ENCODE measurements around the gene CBFB. TPM values are rescaled to one million over a fixed set of nuclear protein-coding genes. Genes with fewer than 3 reads are reported as not detected.

Gene CBFB
- total RNA-seq, 2 donors from 2014 or later: 27.0 to 46.2 TPM

GRCh38 chr16:67030221-67030962, 1.4 kb downstream of the CBFB start:
- TF ChIP-seq CTCF (IDR thresholded peaks at IDR 0.05) (no peak), POLR2AphosphoS5 (IDR thresholded peaks at IDR 0.05) (no peak), POLR2A (IDR thresholded peaks at IDR 0.05) (no peak)
- Histone ChIP-seq H3K36me3 (no peaks in the 10 kb centered on the region), H3K4me1 (replicated peaks) (no peaks in the 10 kb centered on the region), H3K27ac (peak overlapping the region; percentile 93 to 96), H3K9me3 (no peaks in the 10 kb centered on the region), H3K4me3 (peak overlapping the region; percentile 73 to 95), H3K27me3 (replicated peaks; ENCODE audit: insufficient read depth) (no peaks in the 10 kb centered on the region)
- intact Hi-C loops (cut with DNase I): no loop called here
- no peak for DNase-seq (ENCODE audit: low spot score)
- 55% methylated on average over 18 of the region's 18 CpGs for WGBS

- Histone ChIP-seq H3K4me3 (no peak overlapping the region), H3K27ac (no peak overlapping the region), H3K4me1 (replicated peaks) (no peaks in the 10 kb centered on the region), H3K9me3 (no peaks in the 10 kb centered on the region), H3K27me3 (replicated peaks; ENCODE audit: insufficient read depth) (no peaks in the 10 kb centered on the region), H3K36me3 (no peaks in the 10 kb centered on the region)
- WGBS: 37% methylated on average over 4 of the region's 4 CpGs
- intact Hi-C loops (cut with DNase I): no loop called here
- DNase-seq (ENCODE audit: low spot score): no peak
- TF ChIP-seq POLR2AphosphoS5 (IDR thresholded peaks at IDR 0.05): no peak
- no peak for TF ChIP-seq POLR2A (IDR thresholded peaks at IDR 0.05)
- no peak for TF ChIP-seq CTCF (IDR thresholded peaks at IDR 0.05)
Observed at GRCh38 chr16:67034487-67034886, 5.5 kb downstream of the CBFB start.

GRCh38 chr16:67035364-67035763, 6.4 kb downstream of the CBFB start:
- no peaks in the 10 kb centered on the region for H3K4me1 ChIP-seq (replicated peaks)
- TF ChIP-seq POLR2AphosphoS5 (IDR thresholded peaks at IDR 0.05) (no peak), POLR2A (IDR thresholded peaks at IDR 0.05) (no peak), CTCF (IDR thresholded peaks at IDR 0.05) (no peak)

GRCh38 chr16:67036323-67036741, 7.4 kb downstream of the CBFB start:
- Histone ChIP-seq H3K4me1 (replicated peaks) (no peaks in the 10 kb centered on the region), H3K36me3 (no peaks in the 10 kb centered on the region), H3K27me3 (replicated peaks; ENCODE audit: insufficient read depth) (no peaks in the 10 kb centered on the region), H3K4me3 (no peak overlapping the region), H3K27ac (no peak overlapping the region), H3K9me3 (no peaks in the 10 kb centered on the region)
- intact Hi-C loops (cut with DNase I): no loop called here
- TF ChIP-seq POLR2A (IDR thresholded peaks at IDR 0.05): no peak
- no peak for TF ChIP-seq CTCF (IDR thresholded peaks at IDR 0.05)
- TF ChIP-seq POLR2AphosphoS5 (IDR thresholded peaks at IDR 0.05): no peak
- WGBS: 83% methylated on average over 5 of the region's 5 CpGs
- no peak for DNase-seq (ENCODE audit: low spot score)

More at GRCh38 chr16:67035364-67035763, 6.4 kb downstream of the CBFB start:
- H3K36me3 ChIP-seq: no peaks in the 10 kb centered on the region
- H3K4me3 ChIP-seq: no peak overlapping the region
- WGBS: 91% methylated on average over 1 of the region's 1 CpG
- H3K9me3 ChIP-seq: no peaks in the 10 kb centered on the region
- DNase-seq (ENCODE audit: low spot score): no peak
- no peak overlapping the region for H3K27ac ChIP-seq
- H3K27me3 ChIP-seq (replicated peaks; ENCODE audit: insufficient read depth): no peaks in the 10 kb centered on the region
- intact Hi-C loops (cut with DNase I): no loop called here
